GM21737 (cell line): ENCODE measurements around the gene SPATA20.

Experiments
- ATAC-seq: cut with Tn5 transposase; IDR thresholded peaks from one replicate; pipeline ENCODE4 v1.9.1; 2021; ENCODE audit warnings: mild to moderate bottlenecking, moderate library complexity; ENCODE audit not compliant: unreplicated experiment

Gene SPATA20

DNA sequence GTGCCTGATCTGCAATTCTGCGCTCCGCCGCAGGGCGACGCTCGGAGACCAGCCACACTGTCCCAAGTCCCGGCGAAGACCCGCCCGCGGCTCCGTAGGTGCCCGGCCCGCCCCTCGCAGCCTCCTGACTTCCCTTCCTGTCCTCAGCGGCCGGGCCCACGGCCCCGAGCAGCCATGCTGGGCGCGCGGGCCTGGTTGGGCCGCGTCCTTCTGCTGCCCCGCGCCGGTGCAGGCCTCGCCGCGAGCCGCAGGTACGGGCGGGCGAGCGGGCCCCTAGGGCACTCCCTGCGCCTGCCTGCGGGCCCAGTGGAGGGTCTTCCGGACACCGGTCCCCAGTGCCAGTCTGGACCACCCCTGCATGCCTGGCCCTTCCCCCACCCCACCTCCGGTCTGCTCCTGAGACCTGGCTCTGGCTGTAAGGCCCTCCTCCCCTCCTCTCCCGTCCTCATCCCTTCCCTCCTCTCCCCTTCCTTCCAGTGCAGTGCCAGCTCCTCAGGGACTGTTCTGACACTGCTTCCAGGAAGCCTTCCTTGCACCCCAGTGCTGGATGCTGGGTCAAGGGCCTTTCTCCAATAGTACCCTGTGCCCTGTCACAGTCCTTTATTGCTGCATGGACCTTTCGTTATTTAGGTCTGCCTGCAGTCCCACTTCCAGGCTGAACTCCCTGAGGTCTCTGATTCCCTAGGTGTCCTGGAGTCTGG lies at the start of gene SPATA20:
Gene SPATA20 (plus strand): TSS at position 140 of the 701 bp plus-strand sequence. CDS start 35 bp downstream, at position 175.
- ATAC-seq = peak; percentile 67

GRCh38 chr17:50498021-50498874 lies 48.7 kb upstream of the SPATA20 start:
- ATAC-seq = no peak

DNA sequence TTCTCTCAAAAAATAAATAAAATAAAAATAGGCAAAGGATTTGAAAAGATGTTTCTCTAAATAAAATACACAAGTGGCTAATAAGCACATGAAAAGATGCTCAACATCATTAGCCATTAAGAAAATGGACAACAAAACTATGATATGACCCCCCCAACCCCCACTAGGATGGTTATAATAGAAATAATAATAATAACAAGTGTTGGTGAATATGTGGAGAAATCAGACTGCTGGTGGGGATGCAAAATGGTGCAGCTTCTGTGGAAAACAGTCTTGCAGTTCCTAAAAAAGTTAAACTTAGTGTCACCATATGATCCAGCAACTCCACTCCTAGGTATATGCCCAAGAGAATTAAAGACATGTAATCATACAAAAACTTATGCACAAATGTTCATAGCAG lies 47.7 kb upstream of the SPATA20 start:
- ATAC-seq = no peak

- ATAC-seq = no peak
Measured at GRCh38 chr17:50499721-50500120, 47.3 kb upstream of the SPATA20 start.

GRCh38 chr17:50501054-50501453 lies 45.9 kb upstream of the SPATA20 start:
- no peak for ATAC-seq

DNA sequence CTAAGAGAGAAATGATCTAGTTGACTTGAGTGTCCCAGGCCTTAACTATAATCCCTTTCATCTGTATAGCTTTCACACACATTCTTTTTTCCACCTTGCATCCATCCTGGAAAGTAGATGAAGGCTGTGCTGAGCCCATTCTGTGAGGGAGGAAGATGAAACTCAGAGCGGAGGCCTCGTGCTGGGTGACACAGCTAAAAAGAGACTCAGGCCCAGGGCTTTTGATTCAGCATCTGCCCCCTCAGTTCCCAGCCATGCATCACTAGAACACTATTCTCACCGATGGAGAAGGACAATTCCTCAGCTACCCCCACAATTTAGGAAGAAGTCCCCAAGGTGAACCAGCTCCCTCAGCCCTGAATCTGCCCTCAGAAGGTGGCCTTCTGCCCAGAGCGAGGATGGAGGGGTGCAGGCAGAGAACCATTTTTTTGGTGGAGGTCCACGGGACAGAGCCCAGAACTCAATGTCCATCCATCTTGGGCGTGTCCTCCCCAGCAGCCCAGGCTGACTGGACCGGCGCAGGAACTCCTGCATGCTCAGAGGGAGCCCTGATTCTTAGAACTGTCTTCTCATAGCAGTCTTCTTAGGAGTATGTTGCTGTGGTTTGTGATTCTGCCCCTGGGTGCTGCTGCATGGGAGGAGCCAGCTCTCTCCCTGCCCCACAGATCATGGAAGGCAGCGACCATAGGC lies 44.5 kb upstream of the SPATA20 start:
- no peak for ATAC-seq

DNA sequence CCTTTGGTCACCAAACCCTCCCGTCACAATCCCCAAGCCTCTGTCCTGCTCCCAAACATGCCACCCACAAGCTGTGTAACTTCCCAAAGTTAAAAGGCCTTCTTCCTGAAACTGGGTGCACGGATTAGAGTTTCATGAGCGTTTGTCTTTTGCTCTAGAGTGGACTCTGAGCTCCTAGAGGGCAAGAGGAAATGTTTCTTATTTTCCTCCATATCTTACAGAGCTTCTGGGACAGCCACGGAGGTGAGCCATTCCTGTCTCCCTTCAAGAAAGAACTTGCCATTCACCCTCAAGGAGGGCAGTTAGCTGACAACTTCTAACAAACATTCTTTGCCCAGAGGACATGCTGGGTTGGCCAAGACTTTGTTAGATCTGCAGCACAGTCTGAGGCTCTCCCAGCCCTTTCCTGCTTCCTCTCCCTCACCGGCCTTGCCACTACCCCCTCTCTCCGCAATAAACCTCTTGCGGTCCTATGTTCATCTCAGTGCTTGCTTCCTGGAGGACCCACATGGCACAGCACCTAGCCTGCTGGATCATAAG lies 41.3 kb upstream of the SPATA20 start:
- no peak for ATAC-seq

DNA sequence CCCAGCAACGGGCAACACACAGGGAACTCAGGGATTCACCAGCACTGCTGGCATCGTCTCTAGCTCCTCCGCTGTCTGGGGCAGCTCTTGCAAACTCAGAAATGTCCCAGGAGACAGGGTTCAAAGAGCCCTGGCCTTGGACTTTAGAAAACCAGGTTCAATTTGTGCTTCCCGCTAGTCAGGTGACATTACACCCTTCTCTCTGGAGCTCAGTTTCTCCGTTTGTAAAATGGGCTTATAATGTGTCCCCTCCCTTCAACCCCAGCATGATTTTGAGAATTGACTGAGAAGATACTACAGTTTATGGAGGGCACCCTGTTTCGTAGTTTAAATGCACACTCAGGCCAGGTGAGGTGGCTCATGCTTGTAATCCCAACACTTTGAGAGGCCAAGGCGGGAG lies 40.7 kb upstream of the SPATA20 start:
- ATAC-seq = no peak

GRCh38 chr17:50507871-50508572 lies 39.0 kb upstream of the SPATA20 start, which contains the start of gene MYCBPAP:
Gene MYCBPAP (plus strand): TSS chr17:50508439. CDS start chr17:50508675, 236 bp downstream.
- no peak for ATAC-seq

DNA sequence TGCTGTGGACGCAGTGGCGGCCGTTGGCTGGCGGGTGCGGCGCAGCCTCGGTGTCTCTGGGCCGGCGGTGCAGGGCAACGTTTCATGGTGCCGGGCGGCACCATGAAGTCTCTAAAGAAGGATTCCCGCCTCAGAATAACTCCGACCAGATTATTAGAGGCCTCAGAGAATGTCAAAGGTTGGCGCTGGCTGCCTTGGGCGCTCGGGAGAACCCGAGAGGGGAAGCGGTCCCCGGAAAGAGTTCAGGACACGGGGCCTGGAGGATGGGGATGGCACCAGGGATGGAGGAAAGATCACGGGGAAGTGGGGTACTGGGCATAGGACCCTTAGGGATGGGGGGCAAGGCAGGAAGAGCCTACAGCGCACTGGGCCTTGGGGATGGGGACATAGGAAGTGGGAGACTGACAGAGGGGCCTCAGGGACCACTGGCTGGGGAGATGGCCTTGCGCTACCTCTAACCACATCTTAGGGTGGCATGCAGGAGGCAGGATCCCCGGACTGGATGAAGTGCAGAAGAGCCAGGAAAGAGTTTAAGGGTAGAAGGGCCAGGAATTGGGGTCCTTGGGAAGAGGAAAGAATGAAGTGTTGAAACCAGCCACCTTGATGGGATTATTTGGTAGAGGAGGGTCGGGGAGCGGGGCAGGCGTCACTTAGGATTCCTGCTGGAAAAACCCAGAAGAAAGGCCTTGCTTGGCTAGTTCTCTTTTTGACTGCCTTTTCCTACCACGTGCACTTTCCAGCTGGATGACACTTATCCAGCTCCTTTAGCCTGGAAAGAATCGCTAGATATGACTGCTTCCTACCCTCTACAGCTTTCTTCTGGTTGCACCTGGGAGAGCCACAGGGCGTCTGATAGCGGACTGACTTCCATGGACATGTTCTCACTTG lies 38.2 kb upstream of the SPATA20 start:
- ATAC-seq = no peak

- ATAC-seq = peak; percentile 90
Measured at GRCh38 chr17:50511058-50511457, 35.9 kb upstream of the SPATA20 start.

GRCh38 chr17:50513495-50513894 lies 33.5 kb upstream of the SPATA20 start:
- no peak for ATAC-seq

DNA sequence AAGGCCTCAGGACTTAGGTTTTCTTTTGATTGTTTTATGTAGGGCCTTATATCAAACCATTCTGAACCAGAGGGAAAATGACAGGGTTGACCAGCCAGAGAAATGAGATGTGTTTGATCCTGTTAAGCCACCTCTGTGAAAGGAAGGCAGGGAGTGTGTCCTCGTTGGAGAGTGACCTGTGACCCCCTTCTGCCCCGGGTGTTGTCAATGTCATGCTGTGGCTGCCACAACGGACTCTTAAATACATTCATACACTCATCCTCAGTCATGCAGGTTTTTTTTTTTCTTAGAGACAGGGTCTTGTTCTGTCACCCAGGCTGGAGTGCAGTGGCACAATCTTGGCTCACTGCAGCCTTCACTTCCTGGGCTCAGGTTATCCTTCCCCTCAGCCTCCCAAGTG lies 32.6 kb upstream of the SPATA20 start:
- ATAC-seq = no peak

- ATAC-seq = no peak
Measured at GRCh38 chr17:50514936-50515702, 31.9 kb upstream of the SPATA20 start.

- no peak for ATAC-seq
Measured at GRCh38 chr17:50517011-50517410, 30.0 kb upstream of the SPATA20 start.

DNA sequence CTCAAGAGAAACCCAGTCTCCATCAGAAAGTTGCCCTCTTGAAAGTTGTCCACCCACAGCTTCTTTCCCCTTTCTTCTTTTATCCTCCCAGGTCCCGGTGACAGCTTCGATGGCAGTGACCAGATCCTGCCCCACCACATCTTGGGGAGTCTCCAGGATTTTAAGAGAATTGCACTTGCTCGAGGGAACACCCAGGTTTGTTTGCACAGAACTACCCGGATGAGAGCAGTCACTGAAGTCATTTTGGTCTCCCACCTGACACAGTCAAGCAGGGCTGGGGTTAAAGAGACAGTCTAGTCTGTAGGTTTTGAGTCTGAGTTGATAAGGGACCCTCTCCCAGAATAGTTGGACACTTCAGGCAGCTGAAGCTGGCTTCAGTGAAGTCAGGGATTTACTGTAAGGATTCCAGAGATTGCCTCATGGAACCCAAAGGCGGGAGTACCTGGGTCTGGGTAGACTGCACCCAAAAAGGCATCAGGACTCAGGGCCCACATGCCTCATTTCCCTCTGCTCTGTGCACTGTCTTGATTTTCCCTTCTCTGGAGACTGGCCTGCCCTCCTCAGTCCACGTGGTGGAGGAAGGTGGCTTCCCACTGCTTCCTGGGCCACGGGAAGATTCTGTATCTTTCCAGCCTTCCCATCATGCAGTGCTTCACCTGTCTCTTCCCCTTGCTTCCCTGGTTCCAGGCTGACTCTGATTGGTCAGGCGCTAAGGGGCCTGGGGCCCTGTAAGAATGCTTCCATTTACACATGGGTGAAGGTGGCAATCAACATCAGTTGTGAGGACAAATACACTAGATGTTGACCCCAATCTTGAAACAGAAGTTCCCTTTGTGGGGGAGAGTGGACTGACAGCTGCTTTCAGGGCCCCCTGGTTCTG lies 29.2 kb upstream of the SPATA20 start:
- ATAC-seq = no peak

GRCh38 chr17:50518384-50519023 lies 28.5 kb upstream of the SPATA20 start:
- no peak for ATAC-seq
